Lower lobe of right lung (tissue), 2 donors: Measurements from ENCODE around the gene NRXN3. TPM values are rescaled to one million over a fixed set of nuclear protein-coding genes. Genes with fewer than 3 reads are reported as not detected.

ENCODE experiments used
- ATAC-seq, 2 donors: fragments of 200-7000 bp; cut with Tn5 transposase; one replicate each; pipeline ENCODE4 v1.9.1; 2020 to 2022; ENCODE audit warnings: mild to moderate bottlenecking in 2 of 2, moderate library complexity in 2 of 2
- DNase-seq: peaks from one replicate; pipeline ENCODE4 v3.0.0-alpha.2; 2020
- H3K27ac ChIP-seq: fragments of 200-600 bp; one replicate; pipeline ENCODE4 v1.8.0; 2022
- H3K27me3 ChIP-seq: fragments of 200-600 bp; one replicate; pipeline ENCODE4 v1.8.0; 2022; ENCODE audit warnings: low read depth
- H3K36me3 ChIP-seq: fragments of 200-600 bp; one replicate; pipeline ENCODE4 v1.8.0; 2022; ENCODE audit warnings: mild to moderate bottlenecking
- H3K4me1 ChIP-seq: fragments of 200-600 bp; one replicate; pipeline ENCODE4 v1.8.0; 2022
- H3K4me3 ChIP-seq: fragments of 200-600 bp; one replicate; pipeline ENCODE4 v1.8.0; 2022; ENCODE audit warnings: mild to moderate bottlenecking
- H3K9me3 ChIP-seq: fragments of 200-600 bp; one replicate; pipeline ENCODE4 v1.8.0; 2022
- intact Hi-C: fragments of 100-400 bp; cut with DNase I; formaldehyde crosslinking; loops from one replicate; pipeline ENCODE4 v1.11.0; 2022
- total RNA-seq: library from RNA; stranded (reverse); fragmentation: NEBNext Ultra II Directional; extraction: Animal tissue kit (Norgen Biotek cat#: 25700); gene quantifications from one replicate; pipeline ENCODE4 v1.2.1, GENCODE V29; 2021
- TF ChIP-seq, protein P1 (sequence below): fragments of 200-600 bp; IDR thresholded peaks from one replicate; pipeline ENCODE4 v1.8.0; 2022; ENCODE audit warnings: antibody characterized with exemption, mild to moderate bottlenecking
- donor health status: DM: no; HTN: yes; CAD: no; lungs with severe emphysema.

The NRXN3 gene
- total RNA-seq, 1 donor from 2014 or later: 9.0 TPM

- Histone ChIP-seq H3K4me1 (no peaks in the 10 kb centered on the region), H3K27ac (no peak overlapping the region), H3K36me3 (no peaks in the 10 kb centered on the region), H3K4me3 (no peak overlapping the region), H3K9me3 (no peaks in the 10 kb centered on the region), H3K27me3 (no peaks in the 10 kb centered on the region)
- TF ChIP-seq, protein P1, sequence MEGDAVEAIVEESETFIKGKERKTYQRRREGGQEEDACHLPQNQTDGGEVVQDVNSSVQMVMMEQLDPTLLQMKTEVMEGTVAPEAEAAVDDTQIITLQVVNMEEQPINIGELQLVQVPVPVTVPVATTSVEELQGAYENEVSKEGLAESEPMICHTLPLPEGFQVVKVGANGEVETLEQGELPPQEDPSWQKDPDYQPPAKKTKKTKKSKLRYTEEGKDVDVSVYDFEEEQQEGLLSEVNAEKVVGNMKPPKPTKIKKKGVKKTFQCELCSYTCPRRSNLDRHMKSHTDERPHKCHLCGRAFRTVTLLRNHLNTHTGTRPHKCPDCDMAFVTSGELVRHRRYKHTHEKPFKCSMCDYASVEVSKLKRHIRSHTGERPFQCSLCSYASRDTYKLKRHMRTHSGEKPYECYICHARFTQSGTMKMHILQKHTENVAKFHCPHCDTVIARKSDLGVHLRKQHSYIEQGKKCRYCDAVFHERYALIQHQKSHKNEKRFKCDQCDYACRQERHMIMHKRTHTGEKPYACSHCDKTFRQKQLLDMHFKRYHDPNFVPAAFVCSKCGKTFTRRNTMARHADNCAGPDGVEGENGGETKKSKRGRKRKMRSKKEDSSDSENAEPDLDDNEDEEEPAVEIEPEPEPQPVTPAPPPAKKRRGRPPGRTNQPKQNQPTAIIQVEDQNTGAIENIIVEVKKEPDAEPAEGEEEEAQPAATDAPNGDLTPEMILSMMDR: no peak
- ATAC-seq: no peak
- intact Hi-C loops: no loop called here
- DNase-seq: no peak
Observed at GRCh38 chr14:79820866-79821535, 1650.8 kb downstream of the NRXN3 start.

DNA sequence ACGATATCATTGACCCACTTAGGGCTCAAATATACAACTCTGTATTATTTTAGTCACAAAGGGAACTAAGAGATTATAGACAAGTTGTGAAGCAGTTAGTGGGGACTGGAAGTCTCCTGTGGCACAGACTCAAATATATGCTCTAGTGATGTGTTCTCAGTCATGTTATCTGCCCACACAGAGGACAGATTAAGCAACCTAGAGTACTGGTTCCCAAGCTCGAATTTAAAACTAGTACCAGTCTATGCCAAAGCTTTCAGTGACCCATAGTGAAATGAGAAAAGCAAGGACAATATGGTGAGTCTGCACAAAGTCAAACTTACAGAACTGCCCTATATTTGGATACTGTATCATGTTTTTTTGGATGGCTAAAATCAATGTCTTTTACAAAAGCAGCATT, 1651.9 kb downstream of the NRXN3 start:
- Histone ChIP-seq H3K27ac (no peak overlapping the region), H3K4me3 (no peak overlapping the region), H3K9me3 (no peaks in the 10 kb centered on the region), H3K36me3 (no peaks in the 10 kb centered on the region), H3K4me1 (no peaks in the 10 kb centered on the region), H3K27me3 (no peaks in the 10 kb centered on the region)
- intact Hi-C loops: no loop called here
- TF ChIP-seq, protein P1: no peak
- ATAC-seq (no peak), DNase-seq (no peak)

- H3K27me3 ChIP-seq: no peaks in the 10 kb centered on the region
- TF ChIP-seq, protein P1: no peak
- H3K9me3 ChIP-seq: no peaks in the 10 kb centered on the region
- H3K4me1 ChIP-seq: no peaks in the 10 kb centered on the region
- ATAC-seq (no peak), DNase-seq (no peak)
- intact Hi-C loops: no loop called here
- no peaks in the 10 kb centered on the region for H3K36me3 ChIP-seq
- H3K27ac ChIP-seq: no peak overlapping the region
- no peak overlapping the region for H3K4me3 ChIP-seq
Observed at GRCh38 chr14:79825046-79825521, 1654.9 kb downstream of the NRXN3 start.

- intact Hi-C loops: no loop called here
- H3K4me1 ChIP-seq: no peaks in the 10 kb centered on the region
- no peaks in the 10 kb centered on the region for H3K9me3 ChIP-seq
- ATAC-seq: no peak
- H3K27me3 ChIP-seq: no peaks in the 10 kb centered on the region
- H3K36me3 ChIP-seq: no peaks in the 10 kb centered on the region
- no peak for DNase-seq
- H3K27ac ChIP-seq: no peak overlapping the region
- no peak overlapping the region for H3K4me3 ChIP-seq
- TF ChIP-seq, protein P1: no peak
Observed at GRCh38 chr14:79826362-79826761, 1656.2 kb downstream of the NRXN3 start.

DNA sequence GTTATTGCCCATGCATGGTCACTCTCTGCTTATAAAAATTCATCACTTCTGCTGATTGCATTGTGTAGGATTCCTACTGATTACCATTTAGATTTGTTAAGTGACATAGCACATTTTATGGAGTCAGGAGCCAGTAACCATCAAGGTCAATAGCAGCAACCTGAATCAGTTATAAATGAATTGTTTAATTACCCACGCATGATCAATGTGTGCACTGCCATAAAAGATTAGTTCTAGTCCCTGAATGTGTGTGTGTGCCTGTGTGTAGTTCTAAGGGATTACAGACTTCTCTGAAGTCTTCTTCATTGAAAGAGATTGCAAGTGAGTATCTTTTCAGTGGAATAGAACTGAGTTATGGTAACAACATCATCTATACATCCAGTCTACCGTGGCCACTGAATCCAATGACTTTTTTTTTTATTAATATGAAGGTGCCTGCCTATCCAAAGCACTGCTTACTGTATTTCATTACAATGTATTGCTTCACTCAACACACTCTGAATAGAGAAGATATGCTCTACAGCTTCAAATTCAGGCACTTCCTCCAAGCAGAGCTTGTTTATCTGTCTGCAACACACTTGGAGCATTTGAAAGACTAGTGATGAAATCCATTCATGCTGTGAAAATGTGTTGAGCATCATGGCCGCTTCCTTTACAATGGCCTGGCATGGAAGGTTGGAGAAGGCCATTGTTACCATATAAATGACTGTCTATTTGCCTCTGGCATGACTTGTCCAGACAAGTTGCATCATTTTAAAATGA, 1659.4 kb downstream of the NRXN3 start:
- no peak overlapping the region for H3K27ac ChIP-seq
- no peaks in the 10 kb centered on the region for H3K9me3 ChIP-seq
- H3K4me1 ChIP-seq: no peaks in the 10 kb centered on the region
- no peaks in the 10 kb centered on the region for H3K27me3 ChIP-seq
- DNase-seq (no peak), ATAC-seq (no peak)
- intact Hi-C loops: no loop called here
- no peaks in the 10 kb centered on the region for H3K36me3 ChIP-seq
- H3K4me3 ChIP-seq: no peak overlapping the region
- TF ChIP-seq, protein P1: no peak
